Measurements from ENCODE around the gene CD82. TPM values are rescaled to one million over a fixed set of nuclear protein-coding genes. Genes with fewer than 3 reads are reported as not detected.

Gene CD82
- total RNA-seq, 1 experiment from 2014 or later = 4.5 TPM

DNA sequence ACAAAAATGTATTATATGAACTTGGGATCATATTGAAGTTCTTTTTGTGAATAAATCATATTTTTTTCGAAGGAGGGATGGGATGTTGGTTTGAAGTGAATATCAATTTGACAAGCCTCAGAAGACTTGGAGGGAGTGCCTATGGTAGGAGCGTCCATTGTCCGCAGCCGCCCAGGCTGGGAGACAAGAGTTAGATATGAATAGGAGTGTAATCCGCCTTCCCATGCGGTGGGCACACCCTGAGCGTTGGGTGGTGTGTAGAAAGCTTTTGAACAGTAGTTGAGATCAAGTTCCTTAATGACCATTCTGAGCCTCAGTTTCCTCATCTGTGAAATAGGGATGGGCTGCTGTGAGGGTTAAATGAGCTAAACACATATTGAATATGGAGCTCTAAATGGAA lies 7.0 kb downstream of the CD82 start:
- Histone ChIP-seq H3K23ac (ENCODE audit: insufficient read length, low read depth, low read length) (no peak overlapping the region), H3K4me1 (ENCODE audit: insufficient read depth, low read length) (no peaks in the 10 kb centered on the region), H3K18ac (ENCODE audit: insufficient read length, low read depth, low read length) (no peak overlapping the region), H3K23me2 (ENCODE audit: insufficient read length, low read depth, low read length, poor library complexity, severe bottlenecking) (no peaks in the 10 kb centered on the region), H3K27me3 (ENCODE audit: insufficient read depth, low read length) (no peaks in the 10 kb centered on the region), H4K5ac (ENCODE audit: insufficient read length, low read depth, low read length) (no peak overlapping the region), H2AFZ (ENCODE audit: low read length) (no peak overlapping the region), H3K79me2 (ENCODE audit: insufficient read depth, low read length) (no peaks in the 10 kb centered on the region), H3K14ac (ENCODE audit: insufficient read depth, low read length) (no peak overlapping the region), H2BK15ac (ENCODE audit: low read depth, low read length) (no peak overlapping the region), H2AK5ac (ENCODE audit: insufficient read length, low read length) (no peak overlapping the region), H2BK5ac (ENCODE audit: insufficient read length, low read length) (no peak overlapping the region), H3K56ac (ENCODE audit: insufficient read length, low read depth, low read length) (no peak overlapping the region), H2BK20ac (ENCODE audit: low read depth, low read length, poor library complexity, severe bottlenecking) (no peak overlapping the region), H3K4ac (ENCODE audit: low read depth, low read length) (no peak overlapping the region), H2BK120ac (ENCODE audit: low read depth, low read length, poor library complexity, severe bottlenecking) (no peak overlapping the region), H4K8ac (replicated peaks; ENCODE audit: insufficient read length, low read depth, low read length) (no peak overlapping the region), H3T11ph (ENCODE audit: low read length) (no peak overlapping the region), H2BK12ac (ENCODE audit: insufficient read length, low read depth, low read length) (no peak overlapping the region), H3K4me2 (ENCODE audit: insufficient read depth, insufficient read length, low read length) (no peak overlapping the region), H3K27ac (ENCODE audit: insufficient read length, low read depth, low read length) (no peak overlapping the region), H4K91ac (ENCODE audit: insufficient read length, low read depth, low read length) (no peak overlapping the region), H4K20me1 (ENCODE audit: control insufficient read depth, insufficient read depth, insufficient read length) (no peaks in the 10 kb centered on the region), H3K9me3 (ENCODE audit: control insufficient read depth, low read depth, low read length) (no peaks in the 10 kb centered on the region), H3K79me1 (ENCODE audit: insufficient read depth, low read depth, low read length, poor library complexity, severe bottlenecking) (no peaks in the 10 kb centered on the region), H3K9ac (ENCODE audit: extremely low read depth, insufficient read length, low read length) (no peak overlapping the region)
- TF ChIP-seq, protein P1, sequence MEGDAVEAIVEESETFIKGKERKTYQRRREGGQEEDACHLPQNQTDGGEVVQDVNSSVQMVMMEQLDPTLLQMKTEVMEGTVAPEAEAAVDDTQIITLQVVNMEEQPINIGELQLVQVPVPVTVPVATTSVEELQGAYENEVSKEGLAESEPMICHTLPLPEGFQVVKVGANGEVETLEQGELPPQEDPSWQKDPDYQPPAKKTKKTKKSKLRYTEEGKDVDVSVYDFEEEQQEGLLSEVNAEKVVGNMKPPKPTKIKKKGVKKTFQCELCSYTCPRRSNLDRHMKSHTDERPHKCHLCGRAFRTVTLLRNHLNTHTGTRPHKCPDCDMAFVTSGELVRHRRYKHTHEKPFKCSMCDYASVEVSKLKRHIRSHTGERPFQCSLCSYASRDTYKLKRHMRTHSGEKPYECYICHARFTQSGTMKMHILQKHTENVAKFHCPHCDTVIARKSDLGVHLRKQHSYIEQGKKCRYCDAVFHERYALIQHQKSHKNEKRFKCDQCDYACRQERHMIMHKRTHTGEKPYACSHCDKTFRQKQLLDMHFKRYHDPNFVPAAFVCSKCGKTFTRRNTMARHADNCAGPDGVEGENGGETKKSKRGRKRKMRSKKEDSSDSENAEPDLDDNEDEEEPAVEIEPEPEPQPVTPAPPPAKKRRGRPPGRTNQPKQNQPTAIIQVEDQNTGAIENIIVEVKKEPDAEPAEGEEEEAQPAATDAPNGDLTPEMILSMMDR (conservative IDR thresholded peaks at IDR 0.05) = no peak
- peaks cover 22 to 25% of the 10 kb centered on the region in 2 experiments for H3K4me1 Mint-ChIP-seq
- no peak for DNase-seq
- H3K27ac Mint-ChIP-seq = no peak overlapping the region
- H3K4me3 Mint-ChIP-seq = no peak overlapping the region; a peak in 1 of 5 replicates
- H3K36me3 Mint-ChIP-seq (ENCODE audit: insufficient read depth in 1 of 3, low read depth in 3 of 3) = no peaks in the 10 kb centered on the region; a peak in 1 of 7 replicates
- H3K9me3 Mint-ChIP-seq = no peaks in the 10 kb centered on the region; a peak in 1 of 5 replicates
- 100% methylated on average over 1 of the region's 7 CpGs for WGBS (ENCODE audit: extremely low coverage, insufficient read length, low lambda C conversion rate)
- H3K27me3 Mint-ChIP-seq (ENCODE audit: low read depth) = peaks cover 19% of the 10 kb centered on the region
